ENCODE results near the gene CBFA2T2.

GRCh38 chr20:33601861-33602260 is 112.0 kb downstream of the CBFA2T2 start:
- TF ChIP-seq POLR2A (IDR thresholded peaks at IDR 0.05) (no peak), CTCF (IDR thresholded peaks at IDR 0.05) (no peak)

All from lower leg skin (tissue), 3 donors.